ENCODE results near the gene GRIP2. TPM values are rescaled to one million over a fixed set of nuclear protein-coding genes. Genes with fewer than 3 reads are reported as not detected.

GRIP2 gene
- total and polyA plus RNA-seq, 2 of the 4 experiments (the other 2 are of a cell fraction), result 0.05 TPM; not detected in 1

GRCh38 chr3:14532691-14533456, 7.3 kb downstream of the GRIP2 start:
- no peaks in the 10 kb centered on the region for H3K9me3 ChIP-seq (ENCODE audit: control insufficient read depth, insufficient read depth, low read length)
- H4K20me1 ChIP-seq (ENCODE audit: insufficient read depth, low read length), result no peaks in the 10 kb centered on the region
- H2AFZ ChIP-seq (replicated peaks; ENCODE audit: low read length, poor library complexity), result no peak overlapping the region
- no peak overlapping the region for H2AK5ac ChIP-seq (ENCODE audit: low read depth, low read length)
- H3K36me3 ChIP-seq (ENCODE audit: control insufficient read depth, insufficient read depth, low read length), result no peaks in the 10 kb centered on the region
- no peak overlapping the region for H3K14ac ChIP-seq (replicated peaks; ENCODE audit: low read depth, low read length)
- H3K18ac ChIP-seq (ENCODE audit: low read depth, low read length), result no peak overlapping the region
- no peak overlapping the region for H3K9ac ChIP-seq (ENCODE audit: low read depth, low read length)
- H2BK120ac ChIP-seq (ENCODE audit: low read depth, low read length), result no peak overlapping the region
- in situ Hi-C loops (cut with MboI; ENCODE audit: low sequenced_read_pairs), result no loop called here
- no peak overlapping the region for H4K91ac ChIP-seq (ENCODE audit: insufficient read depth, low read depth, low read length)
- ATAC-seq (ENCODE audit: low read depth) (no peak; the same call in 1 of the 2 replicates), DNase-seq (no peak)
- 34% methylated on average over 9 of the region's 20 CpGs; no CpG with 5 or more reads in 1 of the 2 experiments for WGBS, 2 experiments (ENCODE audit: extremely low coverage in 2 of 2, insufficient read length in 1 of 2)
- no peaks in the 10 kb centered on the region for H3K9me1 ChIP-seq (ENCODE audit: insufficient read depth, low read length)
- no peak overlapping the region for H3K56ac ChIP-seq (ENCODE audit: extremely low read depth, insufficient read depth, low read length)
- dilution Hi-C loops (cut with HindIII; ENCODE audit: low sequenced_read_pairs, unreplicated experiment), result no loop called here
- no peaks in the 10 kb centered on the region for H3K79me1 ChIP-seq (ENCODE audit: low read depth in 1 of 2, low read length in 2 of 2)
- no peaks in the 10 kb centered on the region for H3K4me1 ChIP-seq (ENCODE audit: control insufficient read depth, insufficient read depth, low read length)
- CTCF ChIA-PET, result interaction anchor here (0.7 to 1.0 kb wide), 2 partner anchors 17 to 24 kb away, joined by 3 to 4 read pairs; no protein-coding TSS in a partner anchor
- no peak overlapping the region for H2BK20ac ChIP-seq (ENCODE audit: low read depth, low read length)
- no TSS peak for BruUV-seq (replicated peaks)
- no peak overlapping the region for H3K4ac ChIP-seq (ENCODE audit: low read depth, low read length)
- H3K4me3 ChIP-seq (ENCODE audit: insufficient read depth, low read depth, low read length), result no peak overlapping the region
- intact Hi-C loops (cut with micrococcal nuclease), result no loop called here
- no peak overlapping the region for H2BK5ac ChIP-seq (ENCODE audit: low read depth, low read length, poor library complexity, severe bottlenecking)
- TF ChIP-seq MAFK (IDR thresholded peaks at IDR 0.05; ENCODE audit: low read depth, low read length), result no peak
- no peak for TF ChIP-seq RCOR1 (IDR thresholded peaks at IDR 0.05; ENCODE audit: insufficient replicate concordance, low read length)
- TF ChIP-seq CHD1 (IDR thresholded peaks at IDR 0.05; ENCODE audit: low read depth, low read length), result no peak
- TF ChIP-seq, protein P1, sequence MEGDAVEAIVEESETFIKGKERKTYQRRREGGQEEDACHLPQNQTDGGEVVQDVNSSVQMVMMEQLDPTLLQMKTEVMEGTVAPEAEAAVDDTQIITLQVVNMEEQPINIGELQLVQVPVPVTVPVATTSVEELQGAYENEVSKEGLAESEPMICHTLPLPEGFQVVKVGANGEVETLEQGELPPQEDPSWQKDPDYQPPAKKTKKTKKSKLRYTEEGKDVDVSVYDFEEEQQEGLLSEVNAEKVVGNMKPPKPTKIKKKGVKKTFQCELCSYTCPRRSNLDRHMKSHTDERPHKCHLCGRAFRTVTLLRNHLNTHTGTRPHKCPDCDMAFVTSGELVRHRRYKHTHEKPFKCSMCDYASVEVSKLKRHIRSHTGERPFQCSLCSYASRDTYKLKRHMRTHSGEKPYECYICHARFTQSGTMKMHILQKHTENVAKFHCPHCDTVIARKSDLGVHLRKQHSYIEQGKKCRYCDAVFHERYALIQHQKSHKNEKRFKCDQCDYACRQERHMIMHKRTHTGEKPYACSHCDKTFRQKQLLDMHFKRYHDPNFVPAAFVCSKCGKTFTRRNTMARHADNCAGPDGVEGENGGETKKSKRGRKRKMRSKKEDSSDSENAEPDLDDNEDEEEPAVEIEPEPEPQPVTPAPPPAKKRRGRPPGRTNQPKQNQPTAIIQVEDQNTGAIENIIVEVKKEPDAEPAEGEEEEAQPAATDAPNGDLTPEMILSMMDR (conservative IDR thresholded peaks at IDR 0.05; ENCODE audit: low read depth, low read length), result no peak
- TF ChIP-seq CEBPB (IDR thresholded peaks at IDR 0.05; ENCODE audit: low read depth, low read length), result no peak
- TF ChIP-seq SMC3 (IDR thresholded peaks at IDR 0.05; ENCODE audit: low read depth, low read length), result no peak
- TF ChIP-seq ELK1 (IDR thresholded peaks at IDR 0.05; ENCODE audit: borderline replicate concordance, low read depth, low read length), result no peak
- no peak for TF ChIP-seq RFX5 (IDR thresholded peaks at IDR 0.05; ENCODE audit: low read depth, low read length)
- no peak for TF ChIP-seq NFE2L2 (IDR thresholded peaks at IDR 0.05; ENCODE audit: low read depth, low read length)
- no peak for TF ChIP-seq BHLHE40 (IDR thresholded peaks at IDR 0.05; ENCODE audit: low read depth, low read length)
- no peak for TF ChIP-seq MAZ (IDR thresholded peaks at IDR 0.05; ENCODE audit: borderline replicate concordance, low read depth, low read length)
- no peak for TF ChIP-seq MXI1 (IDR thresholded peaks at IDR 0.05; ENCODE audit: borderline replicate concordance, low read depth, low read length)
- no peak for TF ChIP-seq RAD21 (IDR thresholded peaks at IDR 0.05; ENCODE audit: low read length)
- TF ChIP-seq FOS (IDR thresholded peaks at IDR 0.05; ENCODE audit: low read depth, low read length), result no peak
- TF ChIP-seq, protein P2, sequence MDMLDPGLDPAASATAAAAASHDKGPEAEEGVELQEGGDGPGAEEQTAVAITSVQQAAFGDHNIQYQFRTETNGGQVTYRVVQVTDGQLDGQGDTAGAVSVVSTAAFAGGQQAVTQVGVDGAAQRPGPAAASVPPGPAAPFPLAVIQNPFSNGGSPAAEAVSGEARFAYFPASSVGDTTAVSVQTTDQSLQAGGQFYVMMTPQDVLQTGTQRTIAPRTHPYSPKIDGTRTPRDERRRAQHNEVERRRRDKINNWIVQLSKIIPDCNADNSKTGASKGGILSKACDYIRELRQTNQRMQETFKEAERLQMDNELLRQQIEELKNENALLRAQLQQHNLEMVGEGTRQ (IDR thresholded peaks at IDR 0.05; ENCODE audit: low read depth, low read length), result no peak
- no peak for TF ChIP-seq POLR2A (IDR thresholded peaks at IDR 0.05; ENCODE audit: low read depth, low read length)
- POLR2A ChIA-PET (ENCODE audit: unreplicated experiment), result no interaction called here
- H3K27me3 ChIP-seq (ENCODE audit: control insufficient read depth, insufficient read depth, low read length), result peaks cover 42% of the 10 kb centered on the region
- H2AK9ac ChIP-seq (replicated peaks; ENCODE audit: low read depth, low read length, poor library complexity), result no peak overlapping the region
- no peak overlapping the region for H4K5ac ChIP-seq (ENCODE audit: low read depth, low read length)
- H2BK15ac ChIP-seq (ENCODE audit: low read depth, low read length), result no peak overlapping the region
- no peak overlapping the region for H3K4me2 ChIP-seq (ENCODE audit: low read depth, low read length)
- H3K23ac ChIP-seq (ENCODE audit: low read depth, low read length), result no peak overlapping the region
- no peak overlapping the region for H4K8ac ChIP-seq (ENCODE audit: low read depth in 2 of 2, low read length in 2 of 2)
- H3K27ac ChIP-seq (ENCODE audit: insufficient read depth, low read length), result no peak overlapping the region

Measured in IMR-90 (cell line).